SHP77 (cell line): ENCODE results near the gene MUS81.
"Not testable (repeated sequence)": the region's sequence is repeated elsewhere in the genome, so short reads cannot be mapped to it uniquely, and the experiment has no call there.

ENCODE experiments used
- DNase-seq, 2 experiments: peaks; one replicate each; lab custom pipeline; 2025; lab: John Stamatoyannopoulos, UW

Gene MUS81

GRCh38 chr11:65847746-65848145, 12.5 kb upstream of the MUS81 start:
- DNase-seq: no peak

GRCh38 chr11:65848693-65849092, 11.5 kb upstream of the MUS81 start:
- not testable (repeated sequence) for DNase-seq

GRCh38 chr11:65849366-65849765, 10.9 kb upstream of the MUS81 start:
- no peak for DNase-seq

- no peak for DNase-seq
Observed at GRCh38 chr11:65849771-65850216, 10.4 kb upstream of the MUS81 start.

GRCh38 chr11:65850217-65851082, 9.8 kb upstream of the MUS81 start:
- no peak for DNase-seq

GRCh38 chr11:65851083-65851579, 9.1 kb upstream of the MUS81 start:
- DNase-seq: no peak

GRCh38 chr11:65851811-65852507, 8.3 kb upstream of the MUS81 start:
- no peak for DNase-seq

GRCh38 chr11:65852508-65853245, 7.6 kb upstream of the MUS81 start:
- no peak for DNase-seq

- no peak for DNase-seq
Observed at GRCh38 chr11:65853246-65853979, 6.8 kb upstream of the MUS81 start.

- DNase-seq: no peak
Observed at GRCh38 chr11:65854161-65854592, 6.1 kb upstream of the MUS81 start.

- DNase-seq: no peak
Observed at GRCh38 chr11:65854852-65855837, 5.1 kb upstream of the MUS81 start.

GRCh38 chr11:65855927-65856363, 4.3 kb upstream of the MUS81 start:
- DNase-seq: no peak

GRCh38 chr11:65856689-65857499, 3.3 kb upstream of the MUS81 start:
- DNase-seq: no peak

GRCh38 chr11:65857500-65857852, 2.8 kb upstream of the MUS81 start:
- no peak for DNase-seq

- peak; percentile 90 to 96 for DNase-seq
Observed at GRCh38 chr11:65857853-65858680, 2.2 kb upstream of the MUS81 start, which contains the start of gene CFL1. CFL1 (minus strand) TSS chr11:65858180; CDS start chr11:65858099, 81 bp downstream.

- DNase-seq: no peak
Observed at GRCh38 chr11:65858681-65859087, 1.5 kb upstream of the MUS81 start.

- peak; percentile 96 to 98 for DNase-seq
Observed at GRCh38 chr11:65859095-65859811, 980 bp upstream of the MUS81 start.

- no peak for DNase-seq
Observed at GRCh38 chr11:65859812-65860277, 388 bp upstream of the MUS81 start.
